Prostate gland (tissue), 2 donors: ENCODE measurements around the gene CACNA1B.

Experiments used
- CTCF ChIP-seq, 4 experiments: fragments of 200-600 bp in 2 of 4; fragments of 450-650 bp in 2 of 4; sonication (generic) in 2 of 4; IDR thresholded peaks; 1 replicate in 3 of 4; 2 replicates in 1 of 4; pipeline ENCODE4 v1.5.1; 2016 to 2019; ENCODE audit warnings: antibody characterized with exemption in 4 of 4, mild to moderate bottlenecking in 2 of 4, moderate library complexity in 2 of 4
- POLR2A ChIP-seq: fragments of 450-650 bp; IDR thresholded peaks from one replicate; pipeline ENCODE4 v1.6.1; 2016; ENCODE audit warnings: antibody characterized with exemption, mild to moderate bottlenecking

- TF ChIP-seq CTCF (IDR thresholded peaks at IDR 0.05) (no peak), POLR2A (no peak)
These were observed 199.5 kb downstream of the CACNA1B start for GRCh38 chr9:138077126-138077525.
